GM18870 (cell line): ENCODE measurements around the gene SLAIN1.
A peak's percentile ranks its signal among the peaks of the same experiment; 100 is the strongest.

ENCODE experiments used
- ATAC-seq: cut with Tn5 transposase; IDR thresholded peaks from one replicate; pipeline ENCODE4 v1.9.1; 2021; ENCODE audit warnings: moderate library complexity; ENCODE audit not compliant: unreplicated experiment

The SLAIN1 gene

DNA sequence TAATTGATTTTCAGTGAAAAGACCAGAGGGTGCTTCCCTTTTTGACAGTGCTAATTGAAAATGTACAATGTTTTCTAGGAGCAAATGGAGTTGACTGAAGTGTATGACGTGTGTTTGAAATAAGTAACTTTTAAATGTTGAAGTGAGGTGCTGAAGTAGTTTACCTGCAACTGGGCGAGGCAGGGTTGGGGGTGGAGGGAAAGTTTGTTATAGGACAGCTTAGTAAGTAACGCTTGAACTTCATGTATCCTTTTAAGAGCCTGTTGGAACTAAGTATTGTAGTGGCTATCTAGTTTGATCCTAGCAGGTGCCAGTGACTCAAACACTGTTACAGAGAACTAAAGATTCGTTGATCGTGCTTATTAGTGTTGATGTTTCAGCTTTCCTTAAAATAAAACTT, 5.9 kb downstream of the SLAIN1 start:
- no peak for ATAC-seq

DNA sequence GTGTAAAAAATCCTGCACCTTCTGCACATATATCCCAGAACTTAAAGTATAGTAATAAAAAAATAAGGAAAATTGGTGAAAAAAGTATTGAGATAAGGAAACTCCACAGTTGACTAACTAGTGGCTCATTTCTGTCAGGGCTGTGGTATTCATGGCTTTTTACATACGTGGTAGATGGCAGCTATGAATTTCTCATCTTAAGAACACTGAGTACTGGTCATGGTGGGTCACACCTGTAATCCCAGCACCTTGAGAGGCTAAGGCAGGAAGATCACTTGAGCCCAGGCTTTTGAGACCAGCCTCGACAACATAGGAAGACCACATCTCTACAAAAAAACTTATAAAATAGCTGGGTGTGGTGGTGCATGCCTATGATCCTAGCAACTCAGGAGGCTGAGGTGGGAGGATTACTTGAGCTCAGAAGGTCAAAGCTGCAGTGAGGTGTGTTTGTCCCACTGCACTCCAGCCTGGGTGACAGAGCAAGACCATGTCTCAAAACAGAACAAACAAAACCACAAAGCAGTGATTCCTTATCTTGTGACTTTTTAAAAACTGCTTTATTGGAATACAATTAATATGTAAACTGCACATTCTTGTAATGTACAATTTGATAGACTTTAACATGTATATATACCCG, 16.8 kb downstream of the SLAIN1 start:
- ATAC-seq = no peak

- peak; percentile 65 for ATAC-seq
Measured at GRCh38 chr13:77715233-77715891, 17.9 kb downstream of the SLAIN1 start.

- ATAC-seq = no peak
Measured at GRCh38 chr13:77716692-77717091, 19.2 kb downstream of the SLAIN1 start.

DNA sequence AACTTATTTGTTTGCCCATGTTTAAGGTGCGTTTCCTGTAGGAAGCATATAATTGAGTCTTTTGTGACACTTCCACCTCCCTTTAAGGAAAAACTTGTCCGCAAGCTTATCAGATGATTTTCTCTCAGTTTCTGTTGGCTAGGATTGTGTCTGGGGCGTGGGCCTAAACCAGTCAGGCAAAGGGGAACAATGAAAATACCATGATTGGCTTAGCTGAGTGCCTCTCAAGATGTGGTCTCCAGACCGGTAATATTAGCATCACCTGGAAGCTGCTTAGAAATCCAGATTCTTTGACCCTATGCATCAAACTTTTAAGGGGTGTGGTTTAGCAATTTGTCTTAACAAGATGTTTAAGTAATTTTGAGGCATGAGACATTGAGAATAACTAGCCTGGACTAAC, 20.0 kb downstream of the SLAIN1 start:
- no peak for ATAC-seq

- no peak for ATAC-seq
Measured at GRCh38 chr13:77719128-77719527, 21.6 kb downstream of the SLAIN1 start.

GRCh38 chr13:77720988-77721387, 23.5 kb downstream of the SLAIN1 start:
- peak; percentile 33 for ATAC-seq

DNA sequence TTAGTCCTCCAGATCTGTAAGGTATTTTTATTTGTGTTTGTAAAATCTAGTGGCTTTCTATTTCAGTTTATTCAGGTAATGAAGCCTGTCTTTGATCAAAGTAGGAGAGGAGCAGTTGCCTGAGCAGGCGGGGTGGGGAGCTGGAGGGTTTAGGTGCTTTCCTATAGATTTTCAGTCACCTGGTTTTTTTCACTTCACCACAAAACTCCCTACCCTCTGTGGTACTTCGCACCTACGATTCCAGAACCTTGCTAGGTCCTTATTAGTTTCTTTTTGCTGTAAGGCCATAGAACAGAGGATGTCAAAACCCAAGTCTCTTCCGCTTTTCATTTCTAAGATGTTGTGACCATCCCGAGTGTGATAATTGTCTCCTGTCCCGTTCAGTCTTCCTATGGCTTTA, 26.6 kb downstream of the SLAIN1 start:
- peak; percentile 57 for ATAC-seq

DNA sequence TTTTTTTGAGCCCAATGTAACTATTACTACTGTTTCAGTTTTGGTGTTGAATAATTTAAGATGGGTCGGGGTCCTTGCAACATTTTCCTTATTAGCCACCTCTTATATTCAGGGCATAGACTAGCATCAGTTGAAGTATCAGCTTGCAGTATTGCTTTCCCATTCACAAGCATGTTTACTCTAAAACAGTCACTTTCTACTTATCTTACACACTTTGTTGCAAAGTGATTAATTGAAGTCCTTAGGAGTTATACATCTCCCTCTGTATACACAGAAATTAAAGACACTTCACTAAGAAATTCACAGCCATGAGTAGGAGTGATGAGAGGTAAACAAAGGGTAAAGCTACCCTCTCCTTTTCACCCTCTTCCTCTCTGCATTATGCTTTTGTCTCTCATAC, 27.6 kb downstream of the SLAIN1 start:
- no peak for ATAC-seq

GRCh38 chr13:77728265-77729125, 31.0 kb downstream of the SLAIN1 start:
- no peak for ATAC-seq

- peak; percentile 99 for ATAC-seq
Measured at GRCh38 chr13:77729502-77730221, 32.2 kb downstream of the SLAIN1 start.

- ATAC-seq = no peak
Measured at GRCh38 chr13:77730572-77730971, 33.1 kb downstream of the SLAIN1 start.

- no peak for ATAC-seq
Measured at GRCh38 chr13:77732287-77732686, 34.8 kb downstream of the SLAIN1 start.

DNA sequence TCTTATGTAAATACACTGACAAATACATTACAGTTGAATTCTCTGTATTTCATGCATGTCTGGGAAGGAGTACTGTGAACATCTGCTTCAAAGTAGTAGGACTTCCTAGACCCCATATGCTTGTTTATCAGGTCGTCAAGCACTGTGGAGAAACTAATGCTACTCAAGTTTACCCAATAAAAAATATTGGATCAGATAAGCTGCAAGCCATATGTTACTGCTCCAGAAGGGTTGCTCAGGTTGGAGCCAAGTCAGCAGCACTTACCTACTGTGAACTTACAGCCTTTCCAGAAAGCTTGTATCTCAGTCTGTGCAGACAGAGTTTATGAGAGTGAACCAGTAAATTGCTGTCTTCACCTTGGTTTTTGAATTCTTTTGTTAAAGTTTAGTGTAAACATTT, 36.2 kb downstream of the SLAIN1 start:
- ATAC-seq = no peak

- peak; percentile 93 for ATAC-seq
Measured at GRCh38 chr13:77737583-77738200, 40.2 kb downstream of the SLAIN1 start.

DNA sequence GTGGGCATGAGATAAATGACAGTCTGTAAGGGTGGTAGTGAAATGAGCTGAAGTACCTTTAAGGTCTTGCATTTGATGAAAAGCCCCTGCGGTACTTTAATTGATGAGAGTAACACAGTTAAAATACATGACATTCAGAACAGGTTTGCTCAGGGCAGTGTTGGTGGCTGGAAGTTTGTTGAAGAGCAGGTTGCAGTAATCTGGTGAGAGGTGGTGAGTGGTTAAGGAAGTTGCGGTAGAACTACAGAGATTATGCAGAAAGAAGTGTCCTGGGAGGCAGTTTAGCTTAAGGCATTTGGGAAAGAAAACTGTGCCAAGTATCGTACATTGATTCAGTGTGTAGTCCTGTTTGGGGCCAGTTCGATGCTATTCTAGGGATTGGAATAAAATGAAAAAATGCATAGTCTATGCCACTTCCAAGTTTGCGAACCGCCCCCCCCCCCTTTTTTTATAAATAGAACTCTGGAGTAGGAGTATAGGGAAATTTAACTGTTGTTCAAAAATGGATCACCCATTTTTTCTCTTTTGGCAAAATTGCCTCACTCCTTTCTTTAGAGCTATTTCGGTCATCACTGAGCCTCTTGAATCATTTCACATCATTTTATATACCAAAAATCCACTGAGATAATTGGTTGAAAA, 42.7 kb downstream of the SLAIN1 start:
- no peak for ATAC-seq

DNA sequence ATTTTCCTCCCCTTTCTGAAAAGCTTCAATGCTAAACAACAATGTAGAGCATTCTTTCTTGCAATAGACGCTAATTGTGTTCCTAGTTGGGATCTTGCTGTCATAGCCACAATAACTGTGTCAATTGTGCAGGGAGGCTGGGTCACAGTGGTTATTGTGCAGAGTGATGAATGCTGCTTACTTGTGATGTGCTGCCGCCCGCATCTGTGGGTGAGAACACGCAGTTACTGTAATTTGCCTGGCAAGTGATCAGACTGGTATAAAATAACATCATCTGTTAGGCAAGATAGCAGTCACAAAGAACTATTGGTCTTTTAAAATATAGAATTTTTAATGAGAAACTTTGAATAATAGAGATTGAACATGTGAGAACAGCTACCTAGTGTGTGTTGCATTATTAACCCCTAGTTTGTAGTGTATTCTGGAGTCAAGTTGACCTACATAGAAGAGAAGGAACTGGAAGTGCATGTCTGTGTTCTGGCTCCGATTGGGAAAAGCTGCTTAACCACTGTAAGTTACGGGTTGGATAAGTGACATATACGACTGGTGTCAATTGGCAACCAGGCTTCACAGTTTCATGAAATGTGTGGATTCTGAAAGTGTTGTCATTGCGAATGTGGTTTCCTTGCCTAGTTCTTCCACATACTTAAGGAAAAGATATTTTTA, 43.6 kb downstream of the SLAIN1 start:
- ATAC-seq = no peak

- no peak for ATAC-seq
Measured at GRCh38 chr13:77741597-77741972, 44.1 kb downstream of the SLAIN1 start.

DNA sequence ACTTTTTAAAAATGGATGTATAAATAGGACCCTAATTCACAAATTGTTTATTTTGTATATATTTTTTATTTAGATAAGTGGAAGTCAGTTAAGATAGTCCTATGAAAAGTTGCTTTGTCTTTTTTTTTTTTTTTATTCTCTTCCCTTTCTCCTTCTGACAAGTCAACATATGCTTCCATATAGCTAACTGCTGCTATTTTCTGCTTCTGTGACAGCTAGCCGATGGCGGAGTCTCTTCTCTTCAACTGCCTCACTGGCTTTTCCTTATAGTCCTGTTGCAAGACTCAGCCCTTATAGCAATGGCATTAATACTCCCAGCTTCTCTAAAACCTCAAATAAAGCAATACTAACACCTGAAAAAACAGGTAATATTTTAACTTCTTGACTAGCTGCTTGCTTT, 45.3 kb downstream of the SLAIN1 start:
- ATAC-seq = no peak

GRCh38 chr13:77745784-77746183, 48.3 kb downstream of the SLAIN1 start:
- ATAC-seq = no peak
